ENCODE measurements around the gene SCFD1.

- TF ChIP-seq POLR2A (IDR thresholded peaks at IDR 0.05), result no peak
- TF ChIP-seq CTCF (IDR thresholded peaks at IDR 0.05), result no peak
These were observed 8.1 kb downstream of the SCFD1 start for GRCh38 chr14:30630248-30630647.

All from gastroesophageal sphincter (tissue), 3 donors.